NCI-H187 (cell line): ENCODE results near the gene ACTC1.
"Not testable (repeated sequence)": the region's sequence is repeated elsewhere in the genome, so short reads cannot be mapped to it uniquely, and the experiment has no call there.

ENCODE experiments used
- DNase-seq, 2 experiments: peaks; one replicate each; lab custom pipeline; 2025; lab: John Stamatoyannopoulos, UW

ACTC1 gene

GRCh38 chr15:34795267-34796081 is at the start of gene ACTC1:
TSS of gene ACTC1 (minus strand) at chr15:34795549. CDS start at chr15:34794808, 741 bp downstream.
- DNase-seq, result no peak

- DNase-seq, result no peak
Observed at GRCh38 chr15:34841262-34841725, 45.9 kb upstream of the ACTC1 start.

GRCh38 chr15:34838282-34838681 is 42.9 kb upstream of the ACTC1 start:
- no peak for DNase-seq

- DNase-seq, result no peak
Observed at GRCh38 chr15:34837246-34838016, 42.1 kb upstream of the ACTC1 start.

- no peak for DNase-seq
Observed at GRCh38 chr15:34828145-34828911, 33.0 kb upstream of the ACTC1 start.

- DNase-seq, result no peak
Observed at GRCh38 chr15:34821831-34822230, 26.5 kb upstream of the ACTC1 start.

- no peak for DNase-seq
Observed at GRCh38 chr15:34820110-34820509, 24.8 kb upstream of the ACTC1 start.

GRCh38 chr15:34818526-34818925 is 23.2 kb upstream of the ACTC1 start:
- DNase-seq, result no peak

- DNase-seq, result no peak
Observed at GRCh38 chr15:34815836-34816235, 20.5 kb upstream of the ACTC1 start.

- no peak for DNase-seq
Observed at GRCh38 chr15:34813446-34814190, 18.3 kb upstream of the ACTC1 start.

GRCh38 chr15:34812868-34813365 is 17.6 kb upstream of the ACTC1 start:
- not testable (repeated sequence) for DNase-seq

- DNase-seq, result no peak
Observed at GRCh38 chr15:34812369-34812768, 17.0 kb upstream of the ACTC1 start.

GRCh38 chr15:34810443-34811129 is 15.2 kb upstream of the ACTC1 start:
- no peak for DNase-seq

GRCh38 chr15:34809186-34809585 is 13.8 kb upstream of the ACTC1 start:
- no peak for DNase-seq

GRCh38 chr15:34808016-34808415 is 12.7 kb upstream of the ACTC1 start:
- DNase-seq, result no peak

- DNase-seq, result not testable (repeated sequence)
Observed at GRCh38 chr15:34807241-34807640, 11.9 kb upstream of the ACTC1 start.

- no peak for DNase-seq
Observed at GRCh38 chr15:34804776-34805175, 9.4 kb upstream of the ACTC1 start.

- DNase-seq, result no peak
Observed at GRCh38 chr15:34804113-34804512, 8.8 kb upstream of the ACTC1 start.

- DNase-seq, result no peak
Observed at GRCh38 chr15:34802803-34803750, 7.7 kb upstream of the ACTC1 start.

- no peak for DNase-seq
Observed at GRCh38 chr15:34802371-34802770, 7.0 kb upstream of the ACTC1 start.
